Spleen (tissue), 11 donors: Measurements from ENCODE around the gene CEP41. TPM values are rescaled to one million over a fixed set of nuclear protein-coding genes. Genes with fewer than 3 reads are reported as not detected.

ENCODE experiments used
- DNase-seq: peaks from one replicate; pipeline ENCODE4 v3.0.0-alpha.2; 2020
- H3K27ac ChIP-seq, 8 donors: fragments of 200-600 bp; sonication (generic) in 7 of 8; 1 replicate in 4 of 8; 2 replicates in 4 of 8; pipeline versions ENCODE4 v1.5.0 to v1.8.0; 2016 to 2021; ENCODE audit warnings: inconsistent platforms in 4 of 8, mild to moderate bottlenecking in 4 of 8, moderate library complexity in 1 of 8
- H3K27me3 ChIP-seq, 7 donors: fragments of 200-600 bp; sonication (generic) in 6 of 7; replicated peaks in 1 of 7; 1 replicate in 4 of 7; 2 replicates in 3 of 7; pipeline versions ENCODE4 v1.5.0 to v1.8.0; 2016 to 2021; ENCODE audit warnings: inconsistent platforms in 3 of 7, mild to moderate bottlenecking in 1 of 7
- H3K36me3 ChIP-seq, 6 donors: fragments of 200-600 bp; sonication (generic) in 5 of 6; 1 replicate in 4 of 6; 2 replicates in 2 of 6; pipeline versions ENCODE4 v1.5.0 to v1.8.0; 2016 to 2021; ENCODE audit warnings: inconsistent platforms in 2 of 6
- H3K4me1 ChIP-seq, 6 donors: fragments of 200-600 bp; sonication (generic) in 5 of 6; 1 replicate in 3 of 6; 2 replicates in 3 of 6; pipeline versions ENCODE4 v1.5.0 to v1.8.0; 2016 to 2021; ENCODE audit warnings: inconsistent platforms in 3 of 6
- H3K4me3 ChIP-seq, 8 donors: fragments of 200-600 bp; sonication (generic) in 7 of 8; 1 replicate in 4 of 8; 2 replicates in 4 of 8; pipeline versions ENCODE4 v1.5.0 to v1.8.0; 2016 to 2021; ENCODE audit warnings: inconsistent platforms in 4 of 8, mild to moderate bottlenecking in 4 of 8, moderate library complexity in 2 of 8
- H3K9me3 ChIP-seq, 8 donors: fragments of 200-600 bp; sonication (generic) in 7 of 8; 1 replicate in 4 of 8; 2 replicates in 4 of 8; pipeline versions ENCODE4 v1.5.0 to v1.8.0; 2016 to 2021; ENCODE audit warnings: inconsistent platforms in 4 of 8
- POLR2A ChIP-seq, 3 donors: fragments of 450-650 bp; IDR thresholded peaks; one replicate each; pipeline ENCODE4 v1.5.1; 2017; ENCODE audit warnings: antibody characterized with exemption in 3 of 3, mild to moderate bottlenecking in 1 of 3
- POLR2AphosphoS5 ChIP-seq, 3 donors: sonication (generic); formaldehyde crosslinking; IDR thresholded peaks; one replicate each; pipeline ENCODE4 v1.5.1; 2017; ENCODE audit warnings: antibody characterized with exemption in 3 of 3
- WGBS, 5 donors: extraction: QIAGEN DNeasy Blood & Tissue Kit in 3 of 5; methylation state at CpG; one replicate each; pipeline versions ENCODE4 v1.1.5 to v1.1.7; 2013 to 2018; 5-methylcytosine and 5-hydroxymethylcytosine counted together
- intact Hi-C: fragments of 100-400 bp; cut with DNase I; formaldehyde crosslinking; loops from one replicate; pipeline ENCODE4 v1.15.0; 2023; ENCODE audit warnings: low total_unique reads
- polyA plus RNA-seq, 3 donors: library from polyadenylated mRNA; stranded (reverse); fragments of 200-250 nt; gene quantifications; one replicate each; pipeline ENCODE4 v1.2.1, GENCODE V29; 2013
- total RNA-seq, 7 donors: library from RNA; depleted of rRNA in 3 of 7; stranded (reverse); fragments of >200 nt in 3 of 7; fragmentation: NEBNext Ultra II Directional in 4 of 7; extraction: Animal tissue kit (Norgen Biotek cat#: 25700) in 4 of 7; gene quantifications; one replicate each; pipeline versions ENCODE4 v1.1.0 to v1.2.1, GENCODE V29; 2016 to 2021
- TF ChIP-seq, protein P1 (sequence below), 11 experiments: fragments of 200-600 bp in 7 of 11; fragments of 450-650 bp in 4 of 11; sonication (generic) in 4 of 11; IDR thresholded peaks in 8 of 11; conservative IDR thresholded peaks in 3 of 11; 1 replicate in 7 of 11; 2 replicates in 4 of 11; pipeline versions ENCODE4 v1.4.0 to v1.8.0; 2016 to 2021; ENCODE audit warnings: antibody characterized with exemption in 11 of 11, inconsistent platforms in 4 of 11, mild to moderate bottlenecking in 1 of 11
- donor health status: healthy with polysubstance abuse.
- donor health status: DM: no; HTN: no; CAD: no; lungs with moderate emphysema.
- donor health status: DM: no; HTN: no; CAD: no.
- donor health status: Bipolar disorder and iron deficiency.
- donor health status: healthy.
- donor health status: DM: no; HTN: no; CAD: no.
- donor health status: DM: yes; HTN: yes; CAD: no.

CEP41 gene
- total and polyA plus RNA-seq, 10 donors: 2.3 to 19.3 (median 12.5) TPM

DNA sequence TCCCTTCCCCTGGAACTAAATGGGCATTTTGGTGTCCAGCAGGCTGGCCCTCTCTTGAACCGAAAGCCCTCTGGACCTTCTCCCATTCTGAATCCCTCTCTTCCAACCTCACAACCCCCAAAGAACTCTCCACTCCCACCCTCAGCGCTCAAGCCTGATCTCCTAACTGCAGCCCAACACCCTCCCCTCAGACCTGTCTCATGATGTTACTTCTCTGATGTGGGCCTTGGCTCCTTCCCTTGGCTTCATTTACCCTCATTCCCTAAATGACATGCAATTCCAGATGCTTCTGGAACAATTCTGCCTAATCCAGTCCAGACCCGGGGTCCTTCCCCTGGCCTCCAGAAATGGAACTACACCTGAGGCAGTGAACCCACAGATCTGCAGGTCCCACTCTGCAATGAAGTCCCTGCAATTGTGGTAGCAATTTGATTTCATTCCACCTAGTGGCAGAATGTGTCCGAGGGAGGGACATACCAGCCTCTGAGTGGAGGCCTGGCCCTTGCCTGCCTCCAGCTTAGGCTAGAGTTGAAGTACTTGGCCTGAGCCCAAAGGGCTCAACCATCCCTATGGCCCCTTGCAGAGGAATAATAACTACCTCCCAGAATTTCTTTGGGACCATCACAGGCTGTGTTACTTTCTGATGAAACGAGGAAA is 4.1 kb upstream of the CEP41 start:
- DNase-seq: no peak
- H3K4me1 ChIP-seq: peaks cover 7 to 19% (median 14%) of the 10 kb centered on the region in 6 donors
- TF ChIP-seq POLR2A (IDR thresholded peaks at IDR 0.05) (no peak), POLR2AphosphoS5 (IDR thresholded peaks at IDR 0.05) (no peak)
- TF ChIP-seq, protein P1, sequence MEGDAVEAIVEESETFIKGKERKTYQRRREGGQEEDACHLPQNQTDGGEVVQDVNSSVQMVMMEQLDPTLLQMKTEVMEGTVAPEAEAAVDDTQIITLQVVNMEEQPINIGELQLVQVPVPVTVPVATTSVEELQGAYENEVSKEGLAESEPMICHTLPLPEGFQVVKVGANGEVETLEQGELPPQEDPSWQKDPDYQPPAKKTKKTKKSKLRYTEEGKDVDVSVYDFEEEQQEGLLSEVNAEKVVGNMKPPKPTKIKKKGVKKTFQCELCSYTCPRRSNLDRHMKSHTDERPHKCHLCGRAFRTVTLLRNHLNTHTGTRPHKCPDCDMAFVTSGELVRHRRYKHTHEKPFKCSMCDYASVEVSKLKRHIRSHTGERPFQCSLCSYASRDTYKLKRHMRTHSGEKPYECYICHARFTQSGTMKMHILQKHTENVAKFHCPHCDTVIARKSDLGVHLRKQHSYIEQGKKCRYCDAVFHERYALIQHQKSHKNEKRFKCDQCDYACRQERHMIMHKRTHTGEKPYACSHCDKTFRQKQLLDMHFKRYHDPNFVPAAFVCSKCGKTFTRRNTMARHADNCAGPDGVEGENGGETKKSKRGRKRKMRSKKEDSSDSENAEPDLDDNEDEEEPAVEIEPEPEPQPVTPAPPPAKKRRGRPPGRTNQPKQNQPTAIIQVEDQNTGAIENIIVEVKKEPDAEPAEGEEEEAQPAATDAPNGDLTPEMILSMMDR (IDR thresholded peaks at IDR 0.05 in 8 of 11, conservative IDR thresholded peaks at IDR 0.05 in 3 of 11): no peak
- H3K27ac ChIP-seq: no peak overlapping the region
- H3K9me3 ChIP-seq: peaks cover 0 to 14% (median 9%) of the 10 kb centered on the region in 8 donors
- H3K36me3 ChIP-seq: no peaks in the 10 kb centered on the region
- WGBS, 5 donors: 88 to 96% (median 93%) methylated on average over 5 of the region's 5 CpGs
- H3K27me3 ChIP-seq: no peaks in the 10 kb centered on the region
- intact Hi-C loops: no loop called here
- H3K4me3 ChIP-seq: no peak overlapping the region

DNA sequence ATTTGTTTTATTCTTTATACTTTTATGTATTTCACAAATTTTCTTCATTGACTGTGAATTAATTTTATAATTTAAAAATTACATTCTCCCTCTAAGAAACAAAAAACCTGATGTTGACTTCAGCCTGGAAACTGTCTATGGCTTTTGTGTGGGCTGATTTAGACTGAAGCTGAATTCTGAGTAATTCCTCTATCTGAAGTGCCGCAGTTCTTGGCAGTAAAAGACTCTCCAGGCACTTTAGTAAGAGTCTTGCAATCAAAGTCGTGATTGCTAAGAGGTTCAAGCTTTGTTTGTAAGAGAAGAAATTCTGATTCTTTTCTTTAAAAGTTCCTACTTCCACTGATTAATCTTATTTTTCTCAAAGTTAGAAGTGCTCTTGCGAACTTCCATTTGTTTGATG is 3.4 kb upstream of the CEP41 start:
- H3K27ac ChIP-seq: no peak overlapping the region
- peaks cover 7 to 21% (median 16%) of the 10 kb centered on the region in 6 donors for H3K4me1 ChIP-seq
- 72 to 88% (median 74%) methylated on average over 3 of the region's 3 CpGs for WGBS, 5 donors
- no peak for TF ChIP-seq POLR2AphosphoS5 (IDR thresholded peaks at IDR 0.05)
- TF ChIP-seq POLR2A (IDR thresholded peaks at IDR 0.05): no peak
- TF ChIP-seq, protein P1 (IDR thresholded peaks at IDR 0.05 in 8 of 11, conservative IDR thresholded peaks at IDR 0.05 in 3 of 11): no peak
- no peak overlapping the region for H3K4me3 ChIP-seq
- no peaks in the 10 kb centered on the region for H3K27me3 ChIP-seq
- intact Hi-C loops: no loop called here
- peaks cover 0 to 14% (median 9%) of the 10 kb centered on the region in 8 donors for H3K9me3 ChIP-seq
- DNase-seq: no peak
- H3K36me3 ChIP-seq: no peaks in the 10 kb centered on the region

DNA sequence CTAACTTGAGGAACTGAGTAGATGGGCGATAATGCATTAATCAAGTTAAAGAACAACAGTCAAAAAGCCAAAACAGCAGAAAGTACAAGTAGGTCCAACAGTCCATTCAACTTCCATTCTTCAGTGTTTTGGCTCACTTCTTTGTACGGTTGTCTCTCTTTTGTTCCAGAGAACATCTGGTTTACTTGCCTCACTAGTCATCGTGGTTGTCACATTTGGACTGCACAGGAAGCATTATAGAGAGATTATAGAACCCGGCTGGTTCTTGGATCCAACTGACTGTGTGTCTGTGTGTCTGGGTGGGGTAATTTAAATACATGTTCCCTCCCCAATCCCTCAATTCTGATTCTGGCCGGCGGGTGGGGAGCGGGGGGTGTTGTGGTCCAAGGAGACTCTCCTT is 1.8 kb upstream of the CEP41 start:
- 74 to 80% (median 79%) methylated on average over 7 of the region's 7 CpGs for WGBS, 5 donors
- TF ChIP-seq POLR2AphosphoS5 (IDR thresholded peaks at IDR 0.05) (no peak), POLR2A (IDR thresholded peaks at IDR 0.05) (no peak)
- TF ChIP-seq, protein P1 (IDR thresholded peaks at IDR 0.05 in 8 of 11, conservative IDR thresholded peaks at IDR 0.05 in 3 of 11): no peak
- no peak overlapping the region for H3K4me3 ChIP-seq
- H3K27me3 ChIP-seq: no peaks in the 10 kb centered on the region
- DNase-seq: no peak
- H3K9me3 ChIP-seq: peaks cover 0 to 3% (median under 1%) of the 10 kb centered on the region in 8 donors
- intact Hi-C loops: no loop called here
- H3K36me3 ChIP-seq: no peaks in the 10 kb centered on the region
- H3K27ac ChIP-seq: no peak overlapping the region
- H3K4me1 ChIP-seq: peaks cover 7 to 21% (median 16%) of the 10 kb centered on the region in 6 donors

DNA sequence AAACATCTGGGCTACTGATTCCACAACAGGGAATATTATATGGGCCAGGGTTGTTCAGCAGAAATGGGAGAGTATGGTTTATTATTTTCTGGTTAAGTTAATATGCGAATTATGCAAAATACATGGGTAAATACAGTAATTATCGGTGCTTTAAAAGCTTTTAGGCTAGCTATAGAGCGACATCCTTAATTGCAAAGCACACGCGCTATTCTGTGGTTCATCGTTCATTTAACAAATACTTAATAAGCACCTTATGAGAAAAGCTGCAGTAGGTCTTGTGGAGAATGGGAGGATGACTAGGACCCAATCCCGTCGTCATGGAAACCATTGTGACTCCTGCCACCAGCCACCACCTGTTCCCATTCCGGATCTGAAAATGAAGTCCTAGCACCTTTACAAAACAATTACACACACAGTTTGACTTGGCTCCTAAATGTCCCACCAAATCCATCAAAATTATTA is 623 bp upstream of the CEP41 start:
- Histone ChIP-seq H3K4me3 (peak overlapping the region; percentile 58 to 95 (median 83)), H3K27ac (peak overlapping the region; percentile 53 to 92 (median 86)), H3K9me3 (no peaks in the 10 kb centered on the region), H3K27me3 (no peaks in the 10 kb centered on the region), H3K36me3 (no peaks in the 10 kb centered on the region), H3K4me1 (peaks cover 7 to 21% (median 16%) of the 10 kb centered on the region in 6 donors)
- TF ChIP-seq, protein P1 (IDR thresholded peaks at IDR 0.05 in 8 of 11, conservative IDR thresholded peaks at IDR 0.05 in 3 of 11): no peak
- TF ChIP-seq POLR2AphosphoS5 (IDR thresholded peaks at IDR 0.05) (no peak), POLR2A (IDR thresholded peaks at IDR 0.05) (no peak)
- no peak for DNase-seq
- intact Hi-C loops: no loop called here
- 42 to 66% (median 53%) methylated on average over 9 of the region's 9 CpGs for WGBS, 5 donors
